Colonic mucosa (tissue), 4 donors: ENCODE data around the gene TRMT2A. TPM values are rescaled to one million over a fixed set of nuclear protein-coding genes. Genes with fewer than 3 reads are reported as not detected.

Experiments
- DNase-seq: peaks from one replicate; pipeline ENCODE4 v3.0.0-alpha.2; 2020
- H3K27ac ChIP-seq: fragments of 200-600 bp; one replicate; pipeline ENCODE4 v1.8.0; 2021
- H3K27me3 ChIP-seq: fragments of 200-600 bp; one replicate; pipeline ENCODE4 v1.8.0; 2021
- H3K36me3 ChIP-seq: fragments of 200-600 bp; one replicate; pipeline ENCODE4 v1.8.0; 2021
- H3K4me1 ChIP-seq: fragments of 200-600 bp; one replicate; pipeline ENCODE4 v1.8.0; 2021; ENCODE audit warnings: mild to moderate bottlenecking
- H3K4me3 ChIP-seq: fragments of 200-600 bp; one replicate; pipeline ENCODE4 v1.8.0; 2021
- H3K9ac ChIP-seq, 2 donors: one replicate each; pipeline ENCODE4 v1.7.0; 2013; ENCODE audit warnings: control low read depth in 2 of 2, low read depth in 2 of 2, low read length in 2 of 2
- H3K9me3 ChIP-seq: fragments of 200-600 bp; one replicate; pipeline ENCODE4 v1.8.0; 2021
- CTCF ChIP-seq: fragments of 200-600 bp; IDR thresholded peaks from one replicate; pipeline ENCODE4 v1.8.0; 2022; ENCODE audit warnings: antibody characterized with exemption, mild to moderate bottlenecking
- intact Hi-C: fragments of 100-400 bp; cut with DNase I; formaldehyde crosslinking; loops from one replicate; pipeline ENCODE4 v1.14.1; 2022
- total RNA-seq, 2 donors: library from RNA; stranded (reverse); fragmentation: NEBNext Ultra II Directional in 1 of 2; extraction: Animal tissue kit (Norgen Biotek cat#: 25700) in 1 of 2; gene quantifications; one replicate each; pipeline ENCODE4 v1.2.1, GENCODE V29; 2021
- donor health status: healthy.
- donor health status: DM: no; HTN: no; CAD: no.
- donor health status: DM: no; HTN: no; CAD: no.

The TRMT2A gene
- total RNA-seq, 2 donors from 2014 or later, result 31.9 to 63.6 TPM

- no peak overlapping the region for H3K4me3 ChIP-seq
- intact Hi-C loops, result no loop called here
- no peaks in the 10 kb centered on the region for H3K4me1 ChIP-seq
- H3K27ac ChIP-seq, result no peak overlapping the region
- H3K36me3 ChIP-seq, result no peaks in the 10 kb centered on the region
- H3K9ac ChIP-seq, result no peak overlapping the region
- H3K27me3 ChIP-seq, result no peaks in the 10 kb centered on the region
- no peak for TF ChIP-seq CTCF
- H3K9me3 ChIP-seq, result no peaks in the 10 kb centered on the region
- DNase-seq, result no peak
These were observed 25.9 kb upstream of the TRMT2A start for GRCh38 chr22:20142711-20143621.

- no peaks in the 10 kb centered on the region for H3K4me1 ChIP-seq
- H3K36me3 ChIP-seq, result no peaks in the 10 kb centered on the region
- no peaks in the 10 kb centered on the region for H3K9me3 ChIP-seq
- no peak for TF ChIP-seq CTCF
- no peak overlapping the region for H3K27ac ChIP-seq
- DNase-seq, result no peak
- intact Hi-C loops, result no loop called here
- no peak overlapping the region for H3K9ac ChIP-seq
- H3K27me3 ChIP-seq, result no peaks in the 10 kb centered on the region
- no peak overlapping the region for H3K4me3 ChIP-seq
These were observed 24.4 kb upstream of the TRMT2A start for GRCh38 chr22:20141186-20142077.

- H3K4me3 ChIP-seq, result no peak overlapping the region
- no peak overlapping the region for H3K27ac ChIP-seq
- H3K4me1 ChIP-seq, result no peaks in the 10 kb centered on the region
- no peaks in the 10 kb centered on the region for H3K9me3 ChIP-seq
- no peaks in the 10 kb centered on the region for H3K27me3 ChIP-seq
- TF ChIP-seq CTCF, result no peak
- DNase-seq, result no peak
- intact Hi-C loops, result no loop called here
- no peaks in the 10 kb centered on the region for H3K36me3 ChIP-seq
- H3K9ac ChIP-seq, result no peak overlapping the region
These were observed 23.5 kb upstream of the TRMT2A start for GRCh38 chr22:20140521-20140964.

- H3K27me3 ChIP-seq, result no peaks in the 10 kb centered on the region
- no peak for TF ChIP-seq CTCF
- H3K4me3 ChIP-seq, result no peak overlapping the region
- H3K9ac ChIP-seq, result no peak overlapping the region
- no peaks in the 10 kb centered on the region for H3K4me1 ChIP-seq
- no peak overlapping the region for H3K27ac ChIP-seq
- H3K36me3 ChIP-seq, result no peaks in the 10 kb centered on the region
- DNase-seq, result no peak
- no peaks in the 10 kb centered on the region for H3K9me3 ChIP-seq
- intact Hi-C loops, result no loop called here
These were observed 23.1 kb upstream of the TRMT2A start for GRCh38 chr22:20140107-20140445.

GRCh38 chr22:20139391-20140106, 22.5 kb upstream of the TRMT2A start:
- Histone ChIP-seq H3K27ac (no peak overlapping the region), H3K27me3 (no peaks in the 10 kb centered on the region), H3K9ac (no peak overlapping the region), H3K4me3 (no peak overlapping the region), H3K36me3 (no peaks in the 10 kb centered on the region), H3K4me1 (no peaks in the 10 kb centered on the region), H3K9me3 (no peaks in the 10 kb centered on the region)
- no peak for TF ChIP-seq CTCF
- intact Hi-C loops, result no loop called here
- DNase-seq, result no peak
